Lung (tissue), 12 donors: Measurements from ENCODE around the gene FNIP2. TPM values are rescaled to one million over a fixed set of nuclear protein-coding genes. Genes with fewer than 3 reads are reported as not detected.

Experiments used
- ATAC-seq: fragments of 200-7000 bp; cut with Tn5 transposase; one replicate; pipeline ENCODE4 v1.9.1; 2020; ENCODE audit warnings: moderate number of reproducible peaks; ENCODE audit not compliant: insufficient read depth, low FRiP score
- DNase-seq, 3 donors: peaks; one replicate each; pipeline ENCODE4 v3.0.0-alpha.2; 2013 to 2017
- H3K27ac ChIP-seq, 2 donors: one replicate each; pipeline ENCODE4 v1.5.1; 2013; ENCODE audit warnings: mild to moderate bottlenecking in 2 of 2, moderate library complexity in 2 of 2, control low read depth in 1 of 2, inconsistent platforms in 1 of 2, low read depth in 1 of 2, low read length in 1 of 2
- H3K27me3 ChIP-seq, 3 donors: one replicate each; pipeline ENCODE4 v1.5.1; 2013; ENCODE audit warnings: low read length in 2 of 3; ENCODE audit not compliant: control insufficient read depth in 3 of 3, insufficient read depth in 3 of 3
- H3K36me3 ChIP-seq, 4 donors: one replicate each; pipeline ENCODE4 v1.5.1; 2013; ENCODE audit warnings: low read length in 4 of 4, mild to moderate bottlenecking in 1 of 4, moderate library complexity in 1 of 4; ENCODE audit not compliant: control insufficient read depth in 4 of 4, insufficient read depth in 4 of 4
- H3K4me1 ChIP-seq, 5 donors: one replicate each; pipeline ENCODE4 v1.5.1; 2013; ENCODE audit warnings: low read length in 5 of 5, mild to moderate bottlenecking in 2 of 5, moderate library complexity in 1 of 5; ENCODE audit not compliant: control insufficient read depth in 5 of 5, insufficient read depth in 5 of 5
- H3K4me3 ChIP-seq: one replicate; pipeline ENCODE4 v1.5.1; 2013; ENCODE audit warnings: mild to moderate bottlenecking, control low read depth, moderate library complexity
- H3K9ac ChIP-seq, 2 donors: one replicate each; pipeline ENCODE4 v1.5.1; 2013; ENCODE audit warnings: low read length in 2 of 2, control low read depth in 1 of 2; ENCODE audit not compliant: insufficient read depth in 1 of 2
- H3K9me3 ChIP-seq, 4 donors: one replicate each; pipeline ENCODE4 v1.5.1; 2013; ENCODE audit warnings: low read length in 3 of 4, mild to moderate bottlenecking in 1 of 4, moderate library complexity in 1 of 4; ENCODE audit not compliant: control insufficient read depth in 4 of 4, insufficient read depth in 3 of 4
- WGBS, 2 donors: extraction: QIAGEN DNeasy Blood & Tissue Kit; methylation state at CpG; one replicate each; pipeline ENCODE4 v1.1.7; 2013; 5-methylcytosine and 5-hydroxymethylcytosine counted together
- polyA plus RNA-seq, 2 donors: library from polyadenylated mRNA; stranded (reverse); fragments of 200-250 nt; gene quantifications; one replicate each; pipeline ENCODE4 v1.2.1, GENCODE V29; 2013
- total RNA-seq, 2 donors: library from RNA; depleted of rRNA in 1 of 2; stranded (reverse); fragments of >200 nt in 1 of 2; gene quantifications; one replicate each; pipeline ENCODE4 v1.2.1, GENCODE V29; 2014 to 2021
- TF ChIP-seq, protein P1 (sequence below): IDR thresholded peaks from 2 replicates; pipeline ENCODE4 v1.5.1; 2012; ENCODE audit warnings: mild to moderate bottlenecking; ENCODE audit errors: control extremely low read depth, extremely low read depth
- donor health status: control.
- donor health status: control.
- donor health status: Bipolar disorder and iron deficiency.
- donor health status: healthy.
- donor health status: DM: yes; HTN: yes; CAD: no.

FNIP2 gene
- total and polyA plus RNA-seq, 4 donors, result 12.1 to 150 (median 44.6) TPM

DNA sequence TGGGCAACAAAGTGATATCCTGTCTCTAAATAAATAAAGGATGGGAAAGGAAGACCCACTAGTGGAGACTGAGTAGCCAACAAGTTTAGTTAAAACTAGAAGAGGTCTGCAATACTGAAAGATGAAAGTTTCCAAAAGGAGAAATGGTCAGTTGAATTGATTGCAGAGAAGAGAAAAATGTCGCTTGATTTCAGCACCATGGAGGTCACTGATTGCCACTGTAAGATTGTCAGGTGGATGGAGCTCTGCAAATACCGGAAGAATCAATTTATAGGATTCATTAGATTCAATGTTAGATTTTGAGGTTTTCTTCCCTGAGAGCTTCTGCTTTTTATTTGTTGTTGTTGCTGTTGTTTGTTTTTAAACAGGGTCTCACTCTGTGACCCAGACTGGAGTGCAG lies 5.4 kb upstream of the FNIP2 start:
- Histone ChIP-seq H3K9ac (no peak overlapping the region), H3K9me3 (no peaks in the 10 kb centered on the region), H3K36me3 (no peaks in the 10 kb centered on the region), H3K4me3 (no peak overlapping the region), H3K27ac (no peak overlapping the region), H3K4me1 (peaks cover 0 to 7% (median 0%) of the 10 kb centered on the region in 5 donors), H3K27me3 (no peaks in the 10 kb centered on the region)
- no peak for ATAC-seq
- no peak for DNase-seq
- 44 to 45% methylated on average over 2 of the region's 2 CpGs for WGBS, 2 donors
- TF ChIP-seq, protein P1, sequence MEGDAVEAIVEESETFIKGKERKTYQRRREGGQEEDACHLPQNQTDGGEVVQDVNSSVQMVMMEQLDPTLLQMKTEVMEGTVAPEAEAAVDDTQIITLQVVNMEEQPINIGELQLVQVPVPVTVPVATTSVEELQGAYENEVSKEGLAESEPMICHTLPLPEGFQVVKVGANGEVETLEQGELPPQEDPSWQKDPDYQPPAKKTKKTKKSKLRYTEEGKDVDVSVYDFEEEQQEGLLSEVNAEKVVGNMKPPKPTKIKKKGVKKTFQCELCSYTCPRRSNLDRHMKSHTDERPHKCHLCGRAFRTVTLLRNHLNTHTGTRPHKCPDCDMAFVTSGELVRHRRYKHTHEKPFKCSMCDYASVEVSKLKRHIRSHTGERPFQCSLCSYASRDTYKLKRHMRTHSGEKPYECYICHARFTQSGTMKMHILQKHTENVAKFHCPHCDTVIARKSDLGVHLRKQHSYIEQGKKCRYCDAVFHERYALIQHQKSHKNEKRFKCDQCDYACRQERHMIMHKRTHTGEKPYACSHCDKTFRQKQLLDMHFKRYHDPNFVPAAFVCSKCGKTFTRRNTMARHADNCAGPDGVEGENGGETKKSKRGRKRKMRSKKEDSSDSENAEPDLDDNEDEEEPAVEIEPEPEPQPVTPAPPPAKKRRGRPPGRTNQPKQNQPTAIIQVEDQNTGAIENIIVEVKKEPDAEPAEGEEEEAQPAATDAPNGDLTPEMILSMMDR, result no peak

DNA sequence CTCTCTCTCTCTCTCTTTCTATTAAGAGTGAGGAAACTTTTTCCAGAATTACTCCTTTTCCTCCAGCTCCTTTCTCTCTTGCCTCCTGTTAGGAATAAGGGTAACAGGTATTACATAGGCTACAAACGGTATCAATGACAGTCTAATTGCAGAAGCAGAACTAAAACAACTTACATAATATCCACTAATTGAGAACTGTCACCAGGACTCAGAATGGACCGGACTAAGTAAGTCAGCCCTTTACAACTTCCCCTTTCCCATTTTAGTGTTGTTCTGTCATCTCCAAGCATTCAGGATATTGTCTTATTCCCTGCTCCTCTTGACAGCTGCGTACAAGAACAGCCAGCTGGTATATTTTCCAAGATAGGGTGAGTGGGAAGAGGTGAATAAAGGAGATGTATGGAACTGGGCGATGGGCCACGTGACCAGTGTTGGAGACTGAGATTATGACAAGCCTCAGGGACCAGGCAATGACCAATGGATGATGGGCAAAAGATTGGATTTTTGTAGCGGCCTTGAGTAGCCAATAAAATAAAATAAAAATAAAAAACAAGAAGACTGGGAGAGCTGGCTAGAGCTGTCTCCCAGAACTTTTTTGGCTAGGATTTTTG lies 2.3 kb upstream of the FNIP2 start:
- WGBS, 2 donors, result 62 to 71% methylated on average over 6 of the region's 6 CpGs
- no peak overlapping the region for H3K9ac ChIP-seq

DNA sequence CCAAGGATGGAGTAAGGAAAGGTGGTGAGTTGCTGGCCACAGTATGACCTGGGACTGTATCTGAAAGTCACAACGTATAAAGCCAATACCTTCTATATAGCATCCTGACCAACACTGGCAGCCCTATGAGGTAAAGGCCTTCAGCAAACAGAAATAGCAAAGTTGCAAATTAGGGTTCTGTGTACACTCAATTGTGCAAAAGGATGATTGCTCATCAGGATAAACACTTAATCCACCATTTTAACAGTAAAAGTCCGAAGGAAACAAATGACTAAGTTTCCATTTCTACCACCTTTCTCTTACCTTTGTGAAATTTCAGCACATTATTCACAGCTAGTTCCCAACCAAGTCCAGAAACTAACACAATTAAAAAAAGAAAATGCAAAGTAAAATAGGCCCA lies 1.4 kb upstream of the FNIP2 start:
- H3K9me3 ChIP-seq, result no peaks in the 10 kb centered on the region
- no peaks in the 10 kb centered on the region for H3K36me3 ChIP-seq
- 39 to 41% methylated on average over 2 of the region's 2 CpGs for WGBS, 2 donors
- H3K4me3 ChIP-seq, result no peak overlapping the region
- ATAC-seq (no peak), DNase-seq (no peak)
- H3K9ac ChIP-seq, result no peak overlapping the region
- no peaks in the 10 kb centered on the region for H3K27me3 ChIP-seq
- H3K27ac ChIP-seq, result peak overlapping the region in 1 of 2 donors; percentile 98
- TF ChIP-seq, protein P1, result no peak
- H3K4me1 ChIP-seq, result peaks cover 0 to 23% (median 10%) of the 10 kb centered on the region in 5 donors

More for the DNA sequence above, 2.3 kb upstream of the FNIP2 start:
- TF ChIP-seq, protein P1, result no peak
- no peak for ATAC-seq
- no peak overlapping the region for H3K27ac ChIP-seq
- H3K4me3 ChIP-seq, result no peak overlapping the region
- DNase-seq, result no peak
- H3K36me3 ChIP-seq, result no peaks in the 10 kb centered on the region
- H3K27me3 ChIP-seq, result no peaks in the 10 kb centered on the region
- H3K4me1 ChIP-seq, result peaks cover 0 to 23% (median 9%) of the 10 kb centered on the region in 5 donors
- no peaks in the 10 kb centered on the region for H3K9me3 ChIP-seq
